C4-2B (cell line): Measurements from ENCODE around the gene ABHD16B.

Experiments
- H3K27ac ChIP-seq: fragments of 450-650 bp; 2 replicates; pipeline ENCODE4 v1.5.1; 2017
- ZFX ChIP-seq: fragments of 450-650 bp; IDR thresholded peaks from 2 replicates; pipeline ENCODE4 v1.6.1; 2017
- TF ChIP-seq, protein P1 (sequence below): fragments of 450-650 bp; conservative IDR thresholded peaks from 2 replicates; pipeline ENCODE4 v1.5.1; 2017; ENCODE audit warnings: mild to moderate bottlenecking

The ABHD16B gene

DNA sequence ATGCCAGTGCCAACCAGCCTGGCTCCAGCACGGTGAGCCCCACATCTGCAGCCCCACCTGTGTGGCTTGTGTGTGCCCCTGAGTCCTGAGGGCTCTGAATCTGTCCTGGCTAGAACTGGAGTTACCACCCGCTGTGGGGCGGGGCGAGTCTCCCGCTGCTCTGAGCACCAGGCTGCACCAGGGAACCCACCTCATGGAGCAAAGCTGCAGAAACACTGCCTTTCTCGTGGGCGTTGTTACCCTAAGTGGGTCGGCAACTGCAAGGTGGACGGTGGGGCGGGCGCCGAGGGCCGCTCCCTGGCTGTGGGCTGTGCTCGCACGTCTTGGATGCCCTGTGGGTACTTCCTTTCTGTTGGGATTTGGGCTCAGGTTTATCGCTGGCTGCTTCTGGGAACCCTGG lies 17.5 kb upstream of the ABHD16B start:
- H3K27ac ChIP-seq: no peak overlapping the region
- no peak for TF ChIP-seq ZFX
- TF ChIP-seq, protein P1, sequence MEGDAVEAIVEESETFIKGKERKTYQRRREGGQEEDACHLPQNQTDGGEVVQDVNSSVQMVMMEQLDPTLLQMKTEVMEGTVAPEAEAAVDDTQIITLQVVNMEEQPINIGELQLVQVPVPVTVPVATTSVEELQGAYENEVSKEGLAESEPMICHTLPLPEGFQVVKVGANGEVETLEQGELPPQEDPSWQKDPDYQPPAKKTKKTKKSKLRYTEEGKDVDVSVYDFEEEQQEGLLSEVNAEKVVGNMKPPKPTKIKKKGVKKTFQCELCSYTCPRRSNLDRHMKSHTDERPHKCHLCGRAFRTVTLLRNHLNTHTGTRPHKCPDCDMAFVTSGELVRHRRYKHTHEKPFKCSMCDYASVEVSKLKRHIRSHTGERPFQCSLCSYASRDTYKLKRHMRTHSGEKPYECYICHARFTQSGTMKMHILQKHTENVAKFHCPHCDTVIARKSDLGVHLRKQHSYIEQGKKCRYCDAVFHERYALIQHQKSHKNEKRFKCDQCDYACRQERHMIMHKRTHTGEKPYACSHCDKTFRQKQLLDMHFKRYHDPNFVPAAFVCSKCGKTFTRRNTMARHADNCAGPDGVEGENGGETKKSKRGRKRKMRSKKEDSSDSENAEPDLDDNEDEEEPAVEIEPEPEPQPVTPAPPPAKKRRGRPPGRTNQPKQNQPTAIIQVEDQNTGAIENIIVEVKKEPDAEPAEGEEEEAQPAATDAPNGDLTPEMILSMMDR: no peak

DNA sequence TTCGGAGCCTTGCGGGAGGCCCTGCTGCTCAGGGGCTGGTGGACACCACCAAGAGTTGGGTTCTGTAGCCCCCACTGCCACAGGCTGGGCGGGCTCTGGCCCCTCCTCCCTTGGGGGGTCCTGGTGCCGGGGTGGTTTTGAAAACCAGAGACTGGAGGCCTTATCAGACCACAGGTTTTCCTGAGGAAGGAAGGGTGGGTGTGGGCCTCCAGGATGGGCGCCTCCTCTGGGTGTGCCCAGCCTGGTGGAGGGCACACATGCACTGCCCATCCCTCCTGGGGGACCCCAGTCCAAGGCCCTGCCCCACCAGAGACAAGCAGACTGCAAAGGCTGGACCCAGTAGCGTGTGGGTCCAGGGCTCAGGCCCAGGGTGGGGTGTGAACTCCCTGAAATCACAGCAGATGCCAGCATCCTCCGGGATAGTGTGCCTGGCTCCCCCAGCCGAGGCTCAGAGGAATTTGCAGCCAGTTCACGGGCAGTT lies 16.7 kb upstream of the ABHD16B start:
- no peak overlapping the region for H3K27ac ChIP-seq
- TF ChIP-seq ZFX: no peak
- TF ChIP-seq, protein P1: no peak

GRCh38 chr20:63846128-63846771 lies 15.0 kb upstream of the ABHD16B start:
- TF ChIP-seq, protein P1: no peak
- no peak for TF ChIP-seq ZFX
- no peak overlapping the region for H3K27ac ChIP-seq

DNA sequence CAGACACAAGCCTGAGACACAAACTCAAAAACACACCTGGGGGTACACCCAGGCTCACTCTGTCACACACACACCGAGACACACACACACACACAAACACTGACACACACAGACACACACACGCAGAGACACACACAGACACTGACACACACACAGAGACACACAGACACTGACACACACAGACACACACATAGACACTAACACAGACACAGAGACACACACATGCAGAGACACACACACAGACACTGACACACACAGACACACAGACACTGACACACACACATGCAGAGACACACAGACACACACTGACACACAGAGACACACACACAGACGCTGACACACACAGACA lies 14.4 kb upstream of the ABHD16B start:
- no peak overlapping the region for H3K27ac ChIP-seq
- TF ChIP-seq ZFX: no peak
- TF ChIP-seq, protein P1: no peak

DNA sequence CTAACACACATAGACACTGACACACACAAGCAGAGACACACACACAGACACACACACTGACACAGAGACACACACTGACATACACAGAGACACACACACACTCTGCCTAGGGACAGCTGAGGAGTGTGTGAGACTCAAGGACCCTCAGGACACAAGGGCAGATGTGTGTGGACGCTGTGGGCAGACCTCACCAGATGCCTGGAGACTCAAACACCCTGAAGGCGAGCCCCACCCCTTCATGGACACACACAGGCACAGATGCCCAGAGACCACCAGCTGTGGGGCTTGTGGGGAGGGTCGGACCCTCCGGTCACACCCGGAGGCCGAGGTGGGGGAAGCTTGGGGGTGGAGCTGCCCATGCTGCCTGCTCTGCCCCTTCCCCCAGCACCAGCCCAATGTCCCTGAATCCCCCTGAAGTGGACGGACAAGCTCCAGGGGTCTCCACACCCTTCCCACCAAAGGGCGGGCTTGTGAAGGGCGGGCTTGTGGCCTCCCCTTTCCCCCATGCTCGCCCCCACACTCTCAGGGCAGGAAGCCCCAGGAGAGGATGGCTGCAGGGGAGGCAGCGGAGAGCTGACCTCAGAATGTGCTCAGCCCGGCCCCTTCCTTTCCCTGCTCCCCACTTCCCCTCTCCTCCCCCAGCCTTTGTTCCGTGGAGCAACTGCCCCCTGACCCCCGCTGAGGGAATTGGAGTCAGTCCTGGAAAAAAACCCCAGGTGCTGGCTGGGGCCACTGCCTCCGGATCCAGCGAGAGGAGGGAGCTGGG lies 13.9 kb upstream of the ABHD16B start:
- H3K27ac ChIP-seq: no peak overlapping the region

DNA sequence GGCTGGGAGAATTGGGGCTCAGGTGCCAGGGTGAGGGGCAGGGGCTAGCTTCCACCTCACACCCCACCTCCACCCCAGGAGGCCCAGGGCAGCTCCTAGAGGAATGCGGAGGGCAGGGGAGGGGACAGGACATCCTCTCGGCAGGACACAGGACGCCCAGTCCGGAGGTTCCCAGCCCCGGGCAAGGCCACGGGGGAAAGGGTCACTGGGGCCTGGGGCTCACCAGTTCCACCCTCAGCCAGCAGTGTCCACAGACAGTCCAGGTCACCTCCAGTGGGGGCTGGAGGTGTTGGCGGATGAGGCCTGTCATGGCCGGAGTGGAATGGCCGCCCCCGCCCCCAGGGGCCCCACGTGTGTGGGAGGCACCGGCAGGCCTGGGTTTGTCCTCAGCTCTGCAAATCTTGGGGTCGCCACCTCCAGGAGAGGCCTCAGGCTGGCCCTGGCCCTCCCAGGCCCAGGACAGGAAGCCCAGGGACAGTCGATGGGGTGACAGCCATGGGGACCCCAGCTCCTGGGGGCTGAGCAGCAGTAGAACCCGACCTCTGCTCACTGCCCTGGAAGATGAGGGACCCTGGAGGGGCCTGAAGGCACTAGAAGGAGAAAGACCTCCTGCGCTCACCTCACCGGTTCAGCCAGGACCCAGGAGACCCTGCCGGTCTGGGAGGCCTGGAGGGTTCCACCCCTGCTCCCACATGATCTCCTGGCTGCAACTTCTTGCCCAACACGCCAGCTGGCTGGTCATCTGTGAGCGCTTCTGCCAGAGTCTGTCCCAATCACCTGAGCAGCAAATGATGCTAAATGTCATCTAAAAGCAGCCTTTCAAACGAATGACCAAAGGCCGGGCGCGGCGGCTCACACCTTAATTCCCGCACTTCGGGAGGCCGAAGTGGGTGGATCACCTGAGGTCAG lies 13.0 kb upstream of the ABHD16B start:
- no peak overlapping the region for H3K27ac ChIP-seq
- TF ChIP-seq, protein P1: no peak
- no peak for TF ChIP-seq ZFX

More for the DNA sequence above, 13.9 kb upstream of the ABHD16B start:
- TF ChIP-seq, protein P1: no peak
- TF ChIP-seq ZFX: no peak
